ENCODE data around the gene PCYT1A. TPM values are rescaled to one million over a fixed set of nuclear protein-coding genes. Genes with fewer than 3 reads are reported as not detected.

Gene PCYT1A
- total and polyA plus RNA-seq, 2 donors (not counting 1 experiment from before 2014, with no cell fraction given) = 56.6 to 61.2 TPM

DNA sequence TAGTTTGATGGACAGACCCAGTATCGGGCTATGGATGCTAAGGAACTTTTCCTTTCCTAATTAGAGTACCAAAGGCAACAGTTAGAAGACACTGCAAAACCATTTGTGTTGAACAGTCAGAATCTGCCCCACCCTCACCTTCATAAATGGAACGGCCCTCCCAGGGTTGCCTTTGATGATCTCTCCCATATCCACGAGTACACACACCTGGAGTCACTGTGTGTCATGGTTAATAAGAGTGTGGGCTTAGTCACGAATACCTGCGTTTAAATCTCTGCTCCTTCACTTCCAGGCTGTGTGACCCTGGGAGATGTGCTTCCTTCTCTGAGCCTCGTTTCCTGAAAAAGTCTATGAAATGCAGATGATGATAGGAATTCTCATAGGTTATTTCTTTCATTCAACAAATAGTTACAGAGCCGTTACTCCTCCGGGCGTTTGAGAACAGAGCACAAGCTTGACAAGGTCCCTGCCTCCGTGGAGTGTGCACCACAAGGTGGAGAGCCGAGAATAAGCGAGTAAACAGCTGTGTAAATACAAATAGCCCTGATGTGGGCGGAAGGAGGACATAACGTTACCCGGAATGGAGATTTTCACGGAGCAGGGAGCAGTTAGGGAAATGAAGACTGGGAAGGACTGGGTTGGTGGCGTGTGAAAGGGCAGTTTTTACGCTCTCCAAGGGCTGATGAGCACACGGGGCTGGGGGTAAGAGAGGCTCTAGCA is 64.5 kb downstream of the PCYT1A start:
- POLR2A ChIA-PET = no interaction called here

More for the DNA sequence above, 64.5 kb downstream of the PCYT1A start:
- Mint-ChIP-seq H3K4me3 (no peak overlapping the region), H3K27me3 (no peaks in the 10 kb centered on the region), H3K27ac (no peak overlapping the region), H3K9me3 (ENCODE audit: insufficient read depth) (no peaks in the 10 kb centered on the region), H3K4me1 (peaks cover 15% of the 10 kb centered on the region)
- Histone ChIP-seq H3K79me2 (ENCODE audit: control insufficient read depth, insufficient read depth, low read length) (no peaks in the 10 kb centered on the region), H3K9ac (ENCODE audit: low read length) (no peak overlapping the region), H3K9me3 (ENCODE audit: control extremely low read depth in 1 of 3, control insufficient read depth in 2 of 3, insufficient read depth in 1 of 3, low read length in 2 of 3) (no peaks in the 10 kb centered on the region), H4K20me1 (ENCODE audit: control insufficient read depth, insufficient read depth, low read length, poor library complexity, severe bottlenecking) (no peaks in the 10 kb centered on the region), H3K36me3 (replicated peaks in 1 of 2; ENCODE audit: control extremely low read depth in 1 of 2, control insufficient read depth in 1 of 2, extremely low read depth in 1 of 2, insufficient read depth in 2 of 2, low read length in 1 of 2) (no peaks in the 10 kb centered on the region), H3K27ac (ENCODE audit: low read length in 2 of 2) (no peak overlapping the region), H3K27me3 (replicated peaks in 1 of 4; ENCODE audit: control extremely low read depth in 1 of 4, control insufficient read depth in 3 of 4, insufficient read depth in 4 of 4, low read length in 3 of 4) (no peaks in the 10 kb centered on the region), H3K4me3 (ENCODE audit: control extremely low read depth in 1 of 5, extremely low read depth in 1 of 5, insufficient read depth in 1 of 5, low read depth in 2 of 5, low read length in 4 of 5) (no peak overlapping the region), H2AFZ (ENCODE audit: insufficient read depth, low read depth, low read length, poor library complexity, severe bottlenecking) (no peak overlapping the region), H3K4me1 (ENCODE audit: control insufficient read depth in 2 of 2, insufficient read depth in 2 of 2, low read length in 2 of 2) (peaks cover 7 to 15% of the 10 kb centered on the region in 2 donors), H3K4me2 (replicated peaks; ENCODE audit: low read depth, low read length, poor library complexity, severe bottlenecking) (no peak overlapping the region)
- intact Hi-C loops (cut with micrococcal nuclease) = no loop called here
- TF ChIP-seq CTCF (IDR thresholded peaks at IDR 0.05) (no peak), EZH2 (IDR thresholded peaks at IDR 0.05; ENCODE audit: borderline replicate concordance, insufficient read depth, low read depth, low read length, poor library complexity, severe bottlenecking) (no peak)
- ATAC-seq (ENCODE audit: low read depth) (no peak), DNase-seq (no peak)
- CTCF ChIA-PET = interaction anchor here (0.7 kb wide), 1 partner anchor 304 kb away, joined by 3 read pairs; no protein-coding TSS in a partner anchor
- WGBS (ENCODE audit: insufficient coverage) = 85% methylated on average over 13 of the region's 19 CpGs

Measured in B cell (primary cell).